Measurements from ENCODE around the gene NCAPG.

The NCAPG gene

DNA sequence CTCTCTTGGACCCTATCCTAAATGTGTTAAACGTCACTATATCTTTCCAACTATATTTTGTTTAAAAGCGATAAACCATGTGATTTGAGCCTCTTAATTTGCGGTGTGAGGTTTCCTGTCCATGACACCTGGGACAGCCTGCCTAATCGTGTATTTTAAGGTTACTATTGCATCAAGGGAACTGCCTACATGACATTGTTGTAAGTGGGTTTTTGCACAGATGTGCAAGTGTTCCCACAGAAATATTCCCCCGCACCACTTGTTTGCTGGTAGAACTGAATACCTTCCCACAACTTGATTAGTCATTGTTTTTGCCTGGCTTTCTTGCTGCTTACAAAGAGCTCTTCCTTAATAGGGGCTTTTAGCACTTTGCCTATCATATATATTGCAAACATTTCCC lies 24.2 kb upstream of the NCAPG start:
- Histone ChIP-seq H3K4me1 (no peaks in the 10 kb centered on the region), H3K9me3 (0 out of 2 replicates have a peak, but pooled peaks cover 3% of the 10 kb centered on the region), H3K36me3 (no peaks in the 10 kb centered on the region), H3K27me3 (peaks cover 3% of the 10 kb centered on the region), H3K4me3 (ENCODE audit: low read depth, low read length) (no peak overlapping the region)
- DNase-seq: no peak
- no peak for TF ChIP-seq CTCF (IDR thresholded peaks at IDR 0.05; ENCODE audit: low read depth, low read length)

- DNase-seq: no peak
- Histone ChIP-seq H3K36me3 (no peaks in the 10 kb centered on the region), H3K27me3 (no peaks in the 10 kb centered on the region), H3K4me1 (no peaks in the 10 kb centered on the region), H3K9me3 (no peaks in the 10 kb centered on the region), H3K4me3 (ENCODE audit: low read depth, low read length) (no peak overlapping the region)
- TF ChIP-seq CTCF (IDR thresholded peaks at IDR 0.05; ENCODE audit: low read depth, low read length): no peak
Measured at GRCh38 chr4:17787315-17787714, 23.5 kb upstream of the NCAPG start.

- Histone ChIP-seq H3K36me3 (peaks cover 3% of the 10 kb centered on the region; the same call in 1 of the 2 replicates), H3K4me3 (ENCODE audit: low read depth, low read length) (no peak overlapping the region), H3K4me1 (no peaks in the 10 kb centered on the region), H3K27me3 (no peaks in the 10 kb centered on the region), H3K9me3 (no peaks in the 10 kb centered on the region)
- no peak for TF ChIP-seq CTCF (IDR thresholded peaks at IDR 0.05; ENCODE audit: low read depth, low read length)
- no peak for DNase-seq
Measured at GRCh38 chr4:17788956-17789355, 21.8 kb upstream of the NCAPG start.

- no peak overlapping the region for H3K4me3 ChIP-seq (ENCODE audit: low read depth, low read length)
- H3K36me3 ChIP-seq: peaks cover 12% of the 10 kb centered on the region
- DNase-seq: no peak
- no peaks in the 10 kb centered on the region for H3K4me1 ChIP-seq
- H3K27me3 ChIP-seq: no peaks in the 10 kb centered on the region
- H3K9me3 ChIP-seq: no peaks in the 10 kb centered on the region
- no peak for TF ChIP-seq CTCF (IDR thresholded peaks at IDR 0.05; ENCODE audit: low read depth, low read length)
Measured at GRCh38 chr4:17794730-17795129, 16.0 kb upstream of the NCAPG start.

- H3K9me3 ChIP-seq: no peaks in the 10 kb centered on the region
- H3K4me3 ChIP-seq (ENCODE audit: low read depth, low read length): no peak overlapping the region
- TF ChIP-seq CTCF (IDR thresholded peaks at IDR 0.05; ENCODE audit: low read depth, low read length): no peak
- no peak for DNase-seq
- no peaks in the 10 kb centered on the region for H3K4me1 ChIP-seq
- H3K36me3 ChIP-seq: peaks cover 26% of the 10 kb centered on the region
- H3K27me3 ChIP-seq: no peaks in the 10 kb centered on the region
Measured at GRCh38 chr4:17797808-17798207, 13.0 kb upstream of the NCAPG start.

GRCh38 chr4:17805580-17806155 lies 5.1 kb upstream of the NCAPG start:
- peaks cover 45% of the 10 kb centered on the region for H3K36me3 ChIP-seq

More at GRCh38 chr4:17805580-17806155, 5.1 kb upstream of the NCAPG start:
- H3K9me3 ChIP-seq: no peaks in the 10 kb centered on the region
- H3K4me3 ChIP-seq (ENCODE audit: low read depth, low read length): no peak overlapping the region
- no peak for DNase-seq
- H3K27me3 ChIP-seq: no peaks in the 10 kb centered on the region
- peaks cover 6% of the 10 kb centered on the region; the same call in 1 of the 2 replicates for H3K4me1 ChIP-seq
- no peak for TF ChIP-seq CTCF (IDR thresholded peaks at IDR 0.05; ENCODE audit: low read depth, low read length)
